GM10847 (cell line): ENCODE data around the gene LRMDA.

Experiments used
- POLR2A ChIP-seq: IDR thresholded peaks from 2 replicates; pipeline ENCODE4 v1.6.1; 2011; ENCODE audit not compliant: insufficient read length; ENCODE audit errors: extremely low read depth

LRMDA gene

GRCh38 chr10:75582102-75582501 lies 150.7 kb downstream of the LRMDA start:
- no peak for TF ChIP-seq POLR2A

- no peak for TF ChIP-seq POLR2A
These were observed 153.9 kb downstream of the LRMDA start for GRCh38 chr10:75585294-75585693.

GRCh38 chr10:75586814-75587213 lies 155.4 kb downstream of the LRMDA start:
- TF ChIP-seq POLR2A, result no peak

GRCh38 chr10:75588031-75588430 lies 156.6 kb downstream of the LRMDA start:
- TF ChIP-seq POLR2A, result no peak

- no peak for TF ChIP-seq POLR2A
These were observed 158.7 kb downstream of the LRMDA start for GRCh38 chr10:75589895-75590654.

GRCh38 chr10:75592151-75592787 lies 160.8 kb downstream of the LRMDA start:
- no peak for TF ChIP-seq POLR2A

- TF ChIP-seq POLR2A, result no peak
These were observed 161.6 kb downstream of the LRMDA start for GRCh38 chr10:75592791-75593643.

GRCh38 chr10:75593692-75594556 lies 162.5 kb downstream of the LRMDA start:
- TF ChIP-seq POLR2A, result no peak

GRCh38 chr10:75596930-75597620 lies 165.7 kb downstream of the LRMDA start:
- TF ChIP-seq POLR2A, result no peak

- TF ChIP-seq POLR2A, result no peak
These were observed 166.5 kb downstream of the LRMDA start for GRCh38 chr10:75597773-75598440.

GRCh38 chr10:75598998-75599397 lies 167.6 kb downstream of the LRMDA start:
- TF ChIP-seq POLR2A, result no peak

- no peak for TF ChIP-seq POLR2A
These were observed 168.6 kb downstream of the LRMDA start for GRCh38 chr10:75599875-75600648.

GRCh38 chr10:75600833-75601232 lies 169.4 kb downstream of the LRMDA start:
- TF ChIP-seq POLR2A, result no peak

- no peak for TF ChIP-seq POLR2A
These were observed 170.9 kb downstream of the LRMDA start for GRCh38 chr10:75602341-75602740.
